ENCODE measurements around the gene SVOPL. TPM values are rescaled to one million over a fixed set of nuclear protein-coding genes. Genes with fewer than 3 reads are reported as not detected.

Gene SVOPL
- total and polyA plus RNA-seq, 2 donors (not counting 3 experiments of a cell fraction or from before 2014, with no cell fraction given): not detected

DNA sequence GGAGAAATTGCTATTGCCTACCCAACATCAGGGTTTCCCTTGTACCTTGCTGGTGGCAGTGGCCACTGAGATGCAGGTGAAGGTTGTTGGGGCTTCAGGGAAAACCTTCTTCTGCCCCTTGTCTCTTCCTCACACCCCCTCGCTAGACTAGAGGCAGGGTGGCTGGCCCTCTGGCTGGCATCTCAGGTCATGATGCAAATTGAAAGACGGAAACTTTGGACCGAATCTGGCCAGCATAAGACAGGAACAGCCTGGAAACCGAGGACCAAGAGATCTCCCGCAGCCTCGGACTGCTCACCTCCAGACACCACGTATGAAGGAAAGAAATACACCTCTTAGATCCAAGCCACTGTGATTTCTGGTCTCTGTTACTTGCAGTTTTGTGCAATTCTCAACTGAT, 2.9 kb downstream of the SVOPL start:
- Histone ChIP-seq H3K9me3 (replicated peaks; ENCODE audit: control insufficient read depth, insufficient read depth, low read length) (no peaks in the 10 kb centered on the region), H3K27me3 (ENCODE audit: control insufficient read depth in 2 of 2, insufficient read depth in 2 of 2, low read length in 2 of 2) (no peaks in the 10 kb centered on the region)

More for the DNA sequence above, 2.9 kb downstream of the SVOPL start:
- H3K4me2 ChIP-seq (ENCODE audit: insufficient read depth, low read length): no peak overlapping the region
- H3K9ac ChIP-seq (replicated peaks; ENCODE audit: extremely low read depth, insufficient read depth, low read length): no peak overlapping the region
- dilution Hi-C loops (cut with MboI; ENCODE audit: extremely low pct_ligation_motif_present, low sequenced_read_pairs) (no loop called here), intact Hi-C loops (cut with micrococcal nuclease) (no loop called here)
- CTCF ChIA-PET: no interaction called here
- no peaks in the 10 kb centered on the region for H3K4me1 ChIP-seq (ENCODE audit: control insufficient read depth, extremely low read depth, insufficient read depth, low read length)
- H2AFZ ChIP-seq (ENCODE audit: low read depth, low read length): no peak overlapping the region
- no TSS peak for BruUV-seq (replicated peaks)
- POLR2A ChIA-PET: no interaction called here
- no peak for DNase-seq (ENCODE audit: low read depth, low spot score)
- no peak overlapping the region for H3K4me3 ChIP-seq (replicated peaks in 1 of 3; ENCODE audit: insufficient read depth in 1 of 3, low read depth in 1 of 3, low read length in 3 of 3)
- FAIRE-seq: no peak
- no peaks in the 10 kb centered on the region for H3K9me1 ChIP-seq (replicated peaks; ENCODE audit: control insufficient read depth, extremely low read depth, insufficient read depth, low read length)
- no peaks in the 10 kb centered on the region for H3K36me3 ChIP-seq (ENCODE audit: control insufficient read depth in 2 of 2, extremely low read depth in 1 of 2, insufficient read depth in 2 of 2, low read length in 2 of 2)
- H4K20me1 ChIP-seq (replicated peaks; ENCODE audit: control insufficient read depth, extremely low read depth, insufficient read depth, low read length): no peaks in the 10 kb centered on the region
- H3K79me2 ChIP-seq (ENCODE audit: control insufficient read depth, insufficient read depth, low read length): no peaks in the 10 kb centered on the region
- TF ChIP-seq POLR2A (IDR thresholded peaks at IDR 0.05; ENCODE audit: low read depth, low read length): no peak
- no peak for TF ChIP-seq MYC (IDR thresholded peaks at IDR 0.05; ENCODE audit: low read depth, low read length)
- TF ChIP-seq MAX (IDR thresholded peaks at IDR 0.05; ENCODE audit: insufficient read depth, insufficient read length): no peak
- TF ChIP-seq EZH2 (IDR thresholded peaks at IDR 0.05; ENCODE audit: borderline replicate concordance, low read depth, low read length, severe bottlenecking): no peak
- no peak for TF ChIP-seq JUN (IDR thresholded peaks at IDR 0.05; ENCODE audit: borderline replicate concordance, insufficient read depth, insufficient read length, low read depth)
- no peak for TF ChIP-seq FOS (IDR thresholded peaks at IDR 0.05; ENCODE audit: borderline replicate concordance, insufficient read depth, low read length)
- TF ChIP-seq GATA2 (IDR thresholded peaks at IDR 0.05; ENCODE audit: insufficient read depth, insufficient read length, low read depth, low read length): no peak
- no peak for TF ChIP-seq POLR2AphosphoS5 (IDR thresholded peaks at IDR 0.05; ENCODE audit: insufficient read depth, low read depth, low read length)
- TF ChIP-seq CTCF (IDR thresholded peaks at IDR 0.05; ENCODE audit: extremely low read depth in 1 of 2, insufficient read depth in 1 of 2, low read depth in 1 of 2, low read length in 2 of 2): no peak
- no peak overlapping the region for H3K27ac ChIP-seq (ENCODE audit: insufficient read depth, low read depth, low read length)
